Measurements from ENCODE around the gene DAGLA.

DAGLA gene

GRCh38 chr11:61764606-61765260 is 84.5 kb downstream of the DAGLA start:
- DNase-seq (ENCODE audit: low read depth), result no peak

GRCh38 chr11:61765550-61766253 is 85.5 kb downstream of the DAGLA start:
- DNase-seq (ENCODE audit: low read depth), result no peak

- no peak for DNase-seq (ENCODE audit: low read depth)
Measured at GRCh38 chr11:61766353-61766841, 86.2 kb downstream of the DAGLA start.

GRCh38 chr11:61768376-61769076 is 88.3 kb downstream of the DAGLA start:
- DNase-seq (ENCODE audit: low read depth), result no peak

GRCh38 chr11:61769169-61769920 is 89.2 kb downstream of the DAGLA start:
- no peak for DNase-seq (ENCODE audit: low read depth)

GRCh38 chr11:61769946-61770683 is 89.9 kb downstream of the DAGLA start:
- no peak for DNase-seq (ENCODE audit: low read depth)

GRCh38 chr11:61771195-61771894 is 91.2 kb downstream of the DAGLA start:
- no peak for DNase-seq (ENCODE audit: low read depth)

GRCh38 chr11:61771985-61772455 is 91.8 kb downstream of the DAGLA start:
- DNase-seq (ENCODE audit: low read depth), result no peak

- DNase-seq (ENCODE audit: low read depth), result no peak
Measured at GRCh38 chr11:61773356-61773755, 93.2 kb downstream of the DAGLA start.

GRCh38 chr11:61773809-61774208 is 93.6 kb downstream of the DAGLA start:
- no peak for DNase-seq (ENCODE audit: low read depth)

- no peak for DNase-seq (ENCODE audit: low read depth)
Measured at GRCh38 chr11:61774411-61774810, 94.2 kb downstream of the DAGLA start.

- DNase-seq (ENCODE audit: low read depth), result no peak
Measured at GRCh38 chr11:61775106-61775505, 94.9 kb downstream of the DAGLA start.

- no peak for DNase-seq (ENCODE audit: low read depth)
Measured at GRCh38 chr11:61775606-61776554, 95.7 kb downstream of the DAGLA start.

GRCh38 chr11:61776561-61777075 is 96.4 kb downstream of the DAGLA start:
- DNase-seq (ENCODE audit: low read depth), result peak; percentile 23

GRCh38 chr11:61777234-61778090 is 97.3 kb downstream of the DAGLA start:
- peak; percentile 48 for DNase-seq (ENCODE audit: low read depth)

GRCh38 chr11:61778357-61778886 is 98.2 kb downstream of the DAGLA start:
- DNase-seq (ENCODE audit: low read depth), result no peak

GRCh38 chr11:61778920-61779650 is 98.9 kb downstream of the DAGLA start:
- no peak for DNase-seq (ENCODE audit: low read depth)

All from stimulated activated CD4-positive, alpha-beta T cell treated with anti-CD3 and anti-CD28 coated beads, Interleukin-2, amount 100 ng/mL, for 4 hours (primary cell).